ENCODE measurements around the gene TRRAP.
A peak's percentile ranks its signal among the peaks of the same experiment; 100 is the strongest.

Gene TRRAP

DNA sequence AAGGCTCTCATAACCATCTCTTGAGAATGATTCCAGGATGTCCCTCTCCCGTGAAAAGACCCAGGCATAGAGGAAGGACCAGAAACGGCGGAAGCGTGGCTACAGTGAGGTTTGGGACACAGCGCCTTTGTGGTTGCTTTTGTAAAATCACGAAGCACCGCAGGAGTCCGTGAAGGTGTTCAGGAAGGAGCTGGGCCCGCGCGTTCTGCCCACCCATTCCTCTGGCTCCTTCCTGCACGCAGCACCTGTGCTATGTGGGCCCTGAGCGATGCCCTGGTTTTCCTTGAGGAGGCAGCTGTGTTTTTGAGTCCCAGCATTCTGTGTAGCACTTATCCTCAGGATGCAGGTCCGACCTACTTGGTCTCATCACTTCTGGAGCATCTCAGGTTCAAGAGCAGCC, 112.8 kb downstream of the TRRAP start:
- no peak for DNase-seq (ENCODE audit: low read depth)

DNA sequence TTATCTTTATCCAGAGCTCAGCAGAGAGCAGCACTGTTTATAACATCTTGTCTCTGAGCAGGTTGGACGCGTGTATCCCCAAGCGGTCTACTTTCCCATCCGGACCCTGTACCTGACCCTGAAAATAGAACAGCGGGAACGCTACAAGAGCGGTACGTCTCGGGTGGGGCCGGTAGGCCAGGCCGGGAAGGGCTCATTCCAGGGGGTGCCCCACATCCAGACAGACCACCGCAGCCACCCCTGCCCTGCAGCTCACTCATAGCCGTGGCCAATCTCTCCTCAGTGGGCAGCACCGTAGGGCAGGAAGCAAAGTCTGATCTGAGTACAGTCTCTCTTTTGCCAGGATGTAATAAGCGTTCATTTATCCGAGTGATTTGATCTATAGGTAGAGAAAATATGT, 113.7 kb downstream of the TRRAP start:
- no peak for DNase-seq (ENCODE audit: low read depth)

- DNase-seq (ENCODE audit: low read depth) = no peak
Observed at GRCh38 chr7:98993024-98993897, 114.9 kb downstream of the TRRAP start.

DNA sequence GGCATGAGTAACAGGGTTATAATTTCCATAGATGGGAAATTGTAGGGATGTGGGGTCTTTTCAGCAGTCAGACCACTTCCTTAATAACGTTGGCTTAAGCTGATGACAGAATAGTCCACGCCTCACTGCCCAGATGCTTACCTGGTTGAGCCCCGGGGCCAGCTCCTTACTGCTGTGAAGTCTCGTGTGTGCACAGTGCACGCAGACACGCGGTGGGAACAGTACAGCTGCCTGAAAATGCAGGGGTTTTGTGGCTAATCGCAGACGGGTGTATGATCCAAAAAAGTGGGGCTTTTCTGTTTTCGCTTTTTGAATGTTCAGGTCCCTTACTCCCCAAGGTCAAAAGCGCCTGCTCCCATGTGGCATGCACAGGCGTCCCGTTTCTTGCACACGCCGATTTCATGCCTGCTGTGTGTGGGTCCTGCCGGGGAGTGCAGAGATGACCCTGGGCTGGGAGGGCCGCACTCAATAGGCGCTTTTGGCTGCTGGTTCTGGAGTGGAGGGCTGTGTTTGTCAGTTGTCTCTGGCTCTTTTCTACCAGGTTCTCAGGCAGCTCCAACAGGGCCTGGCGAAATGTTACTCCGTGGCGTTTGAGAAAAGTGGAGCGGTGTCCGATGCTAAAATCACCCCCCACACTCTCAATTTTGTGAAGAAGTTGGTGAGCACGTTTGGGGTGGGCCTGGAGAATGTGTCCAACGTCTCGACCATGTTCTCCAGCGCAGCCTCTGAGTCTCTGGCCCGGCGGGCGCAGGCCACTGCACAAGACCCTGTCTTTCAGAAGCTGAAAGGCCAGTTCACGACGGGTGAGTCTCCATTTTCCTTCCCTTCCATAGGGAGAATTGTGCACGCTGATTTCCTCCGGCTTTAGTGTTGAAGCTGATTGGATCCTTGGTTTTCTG, 116.0 kb downstream of the TRRAP start:
- DNase-seq (ENCODE audit: low read depth) = no peak

- no peak for DNase-seq (ENCODE audit: low read depth)
Observed at GRCh38 chr7:98995111-98995510, 116.8 kb downstream of the TRRAP start.

DNA sequence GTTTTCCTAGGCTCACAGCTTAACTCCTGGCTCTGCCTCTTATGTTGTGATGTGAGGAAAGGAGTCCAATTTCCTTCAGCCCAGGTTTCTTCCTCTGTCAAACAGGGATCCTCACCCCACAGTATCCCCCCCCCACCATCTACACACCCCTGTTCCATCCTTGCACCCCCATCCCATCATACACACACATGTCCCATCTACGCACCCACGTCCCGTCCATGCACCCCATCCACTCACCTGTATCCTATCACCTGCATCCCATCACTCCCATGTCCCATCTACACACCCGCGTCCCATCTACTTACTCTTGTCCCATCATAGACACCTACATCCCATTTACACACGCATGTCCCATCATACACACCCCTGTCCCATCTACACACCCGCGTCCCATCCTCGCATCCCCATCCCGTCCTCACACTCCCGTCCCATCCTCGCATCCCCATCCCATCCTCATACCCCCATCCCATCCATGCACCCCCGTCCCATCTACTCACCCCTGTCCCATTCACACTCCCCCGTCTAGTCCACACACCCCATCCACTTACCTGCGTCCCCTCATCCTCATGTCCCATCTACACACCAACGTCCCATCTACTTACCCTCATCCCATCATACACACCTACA, 117.3 kb downstream of the TRRAP start:
- no peak for DNase-seq (ENCODE audit: low read depth)

DNA sequence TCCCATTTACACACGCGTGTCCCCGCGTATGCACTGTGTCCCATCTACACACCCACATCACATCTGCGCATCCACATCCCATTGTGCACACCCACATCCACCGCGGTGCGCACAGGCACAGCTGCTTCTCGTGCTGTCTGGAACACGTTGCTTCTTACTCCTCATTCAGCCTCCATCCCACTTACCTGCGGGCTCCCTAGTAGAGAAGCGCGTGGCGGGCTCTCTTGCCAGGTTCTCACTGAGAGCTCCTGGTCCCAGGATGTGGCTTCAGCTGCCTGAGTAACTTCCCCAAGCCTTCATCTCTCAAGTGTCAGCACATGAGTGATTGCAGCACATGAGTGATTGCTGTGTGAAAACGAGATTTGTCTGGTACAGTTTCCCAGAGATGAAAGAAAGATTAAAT, 117.8 kb downstream of the TRRAP start:
- no peak for DNase-seq (ENCODE audit: low read depth)

GRCh38 chr7:98997846-98998245, 119.5 kb downstream of the TRRAP start:
- DNase-seq (ENCODE audit: low read depth) = no peak

DNA sequence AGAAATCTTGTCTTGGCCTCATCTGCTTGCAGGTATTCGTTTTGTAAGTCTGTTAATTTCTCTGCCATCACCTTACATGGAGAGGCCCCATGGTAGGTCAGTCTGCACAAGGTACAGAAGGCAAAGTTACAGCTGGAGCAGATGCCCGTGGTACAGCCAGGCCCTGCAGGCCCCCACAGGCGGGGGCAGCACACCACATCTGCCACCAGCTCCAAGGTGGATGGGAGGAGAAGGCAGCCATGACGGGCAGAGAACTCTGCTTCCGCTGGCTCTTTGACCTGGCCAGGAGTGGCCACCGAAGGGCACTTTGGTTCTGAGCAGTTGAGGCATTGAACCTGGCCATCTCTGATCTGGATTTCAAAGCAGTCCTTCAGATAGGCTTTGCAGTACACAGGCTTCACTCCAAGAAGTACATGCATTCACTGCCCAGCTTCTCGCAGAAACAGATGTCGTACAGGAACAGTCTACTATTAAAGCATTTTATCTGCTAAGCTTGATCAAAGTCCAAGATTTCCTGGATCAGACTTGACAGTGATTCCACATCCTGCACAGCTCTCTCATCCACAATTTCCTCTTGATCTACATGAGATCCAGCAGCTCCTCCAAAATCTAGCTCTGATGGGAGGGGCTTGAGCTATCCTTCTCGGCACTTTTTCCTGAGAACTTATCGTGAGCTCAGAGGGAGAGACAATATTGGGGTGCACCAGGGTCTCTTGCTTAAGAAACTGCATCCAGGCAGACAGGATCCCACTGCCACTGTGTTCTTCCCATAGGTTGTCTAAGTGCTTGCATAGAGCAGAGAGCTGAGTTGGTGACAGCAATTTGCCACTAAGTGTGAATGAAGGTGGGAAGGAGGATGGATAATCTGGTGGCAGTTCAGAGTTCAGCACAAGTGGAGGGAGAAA, 120.7 kb downstream of the TRRAP start:
- no peak for DNase-seq (ENCODE audit: low read depth)

DNA sequence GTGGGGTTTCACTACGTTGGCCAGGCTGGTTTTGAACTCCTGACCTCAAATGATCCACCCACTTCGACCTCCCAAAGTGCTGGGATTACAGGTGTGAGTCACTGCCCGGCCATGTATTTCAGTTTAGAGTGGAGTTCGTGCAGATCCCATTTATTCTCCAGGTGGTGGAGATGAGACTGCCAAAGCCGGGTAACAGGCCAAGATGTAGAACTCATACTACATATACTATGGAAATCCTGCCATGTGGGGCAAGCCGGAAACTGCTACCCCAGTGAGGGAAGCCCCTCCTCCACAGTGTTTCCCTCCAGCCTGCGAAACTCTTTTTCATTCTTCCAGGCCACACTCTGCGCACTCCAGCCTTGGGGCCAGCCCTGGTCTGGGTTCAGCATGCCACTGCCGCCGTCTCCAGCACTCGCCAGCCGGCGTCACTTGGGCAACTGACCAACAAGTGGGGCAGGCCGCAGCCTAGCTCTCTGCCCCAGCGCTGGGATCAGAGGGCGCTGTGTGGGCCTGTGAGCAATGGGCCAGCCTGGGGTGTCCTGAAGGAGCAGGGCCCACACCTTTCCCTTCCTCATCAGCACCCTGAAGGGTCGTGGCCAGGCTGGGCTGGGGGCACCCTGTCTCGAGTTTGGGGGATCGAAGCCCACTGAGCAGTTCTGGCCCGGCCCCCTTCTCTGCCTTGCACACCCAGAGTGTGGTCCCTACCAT, 122.0 kb downstream of the TRRAP start:
- DNase-seq (ENCODE audit: low read depth) = peak; percentile 6

DNA sequence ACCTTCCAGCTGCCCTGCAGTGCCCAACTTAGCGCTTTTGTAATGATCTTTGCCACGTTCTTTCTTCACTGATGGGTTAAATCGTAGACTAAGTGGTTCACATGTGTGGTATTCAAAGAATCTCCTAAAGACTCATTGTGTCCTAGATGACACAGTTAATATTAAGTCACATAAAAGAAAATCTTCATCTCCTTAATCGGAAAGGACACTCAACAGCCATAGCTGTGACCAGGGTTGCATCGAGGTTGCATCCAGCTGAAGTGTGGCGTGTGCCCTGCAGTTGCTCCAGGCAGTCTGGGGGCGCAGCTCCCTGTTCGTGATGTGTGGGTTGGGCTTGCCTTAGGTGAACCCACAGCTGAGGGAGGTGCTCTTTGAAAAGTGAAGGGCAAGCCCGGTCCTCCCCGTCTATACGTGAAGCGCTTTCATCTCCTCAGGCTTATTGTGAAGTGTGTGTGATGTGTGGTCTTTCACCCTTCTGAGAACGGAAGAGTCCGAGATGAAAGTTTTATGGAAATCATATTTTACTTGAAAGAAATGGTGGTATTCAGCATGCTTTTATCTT, 122.7 kb downstream of the TRRAP start:
- DNase-seq (ENCODE audit: low read depth) = no peak

DNA sequence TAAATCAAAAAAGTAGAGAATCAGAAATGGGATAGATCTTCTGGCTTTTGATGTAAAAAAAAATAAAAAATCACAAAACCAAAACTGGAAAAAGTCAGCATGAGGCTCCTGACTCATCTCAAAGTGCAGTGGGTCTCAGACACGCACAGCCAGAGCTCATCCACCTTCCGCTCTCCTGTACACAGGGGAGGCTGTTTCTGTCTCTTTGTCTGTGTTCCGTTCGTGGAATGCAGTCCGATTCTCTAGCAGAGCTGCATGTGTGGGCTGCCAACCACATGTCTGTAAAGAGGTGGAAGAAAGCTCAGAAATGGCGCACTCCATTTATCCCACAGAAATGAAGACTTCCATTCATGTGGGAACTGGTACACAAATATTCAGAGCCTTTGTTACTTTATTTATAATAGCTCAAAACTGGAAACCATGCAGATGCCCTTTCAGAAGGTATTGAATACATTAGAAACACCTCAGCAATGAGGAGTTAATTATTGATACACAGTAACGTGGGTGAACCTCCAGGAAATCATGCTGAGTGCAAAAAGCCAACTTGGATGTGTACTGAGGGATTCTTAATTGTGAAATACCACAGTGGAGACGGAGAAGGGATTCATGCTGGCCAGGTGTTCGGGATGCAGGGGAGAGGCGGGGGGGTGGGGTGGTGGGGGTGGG, 123.3 kb downstream of the TRRAP start:
- peak; percentile 18 for DNase-seq (ENCODE audit: low read depth)

GRCh38 chr7:99002148-99002826, 124.0 kb downstream of the TRRAP start:
- no peak for DNase-seq (ENCODE audit: low read depth)

GRCh38 chr7:99002827-99003212, 124.5 kb downstream of the TRRAP start:
- DNase-seq (ENCODE audit: low read depth) = no peak

DNA sequence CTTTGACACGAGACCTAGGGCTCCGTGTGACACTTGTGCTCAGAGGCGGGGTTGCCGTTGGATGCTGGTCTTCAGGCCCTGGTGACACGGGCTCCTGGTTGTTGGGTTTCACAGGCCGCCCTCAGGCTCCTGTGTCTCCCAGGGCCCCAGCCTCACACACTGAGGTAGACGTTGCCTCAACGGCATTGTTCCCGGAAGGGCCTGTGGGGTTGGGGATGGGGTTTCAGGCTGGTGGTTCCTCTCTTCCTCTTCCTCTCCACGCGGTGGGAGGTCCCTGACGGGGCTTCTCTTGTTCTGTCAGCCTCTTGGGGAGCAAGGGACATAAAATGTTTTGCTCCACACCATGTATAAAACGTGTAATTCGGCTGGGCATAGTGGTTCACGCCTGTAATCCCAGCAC, 125.1 kb downstream of the TRRAP start:
- no peak for DNase-seq (ENCODE audit: low read depth)

DNA sequence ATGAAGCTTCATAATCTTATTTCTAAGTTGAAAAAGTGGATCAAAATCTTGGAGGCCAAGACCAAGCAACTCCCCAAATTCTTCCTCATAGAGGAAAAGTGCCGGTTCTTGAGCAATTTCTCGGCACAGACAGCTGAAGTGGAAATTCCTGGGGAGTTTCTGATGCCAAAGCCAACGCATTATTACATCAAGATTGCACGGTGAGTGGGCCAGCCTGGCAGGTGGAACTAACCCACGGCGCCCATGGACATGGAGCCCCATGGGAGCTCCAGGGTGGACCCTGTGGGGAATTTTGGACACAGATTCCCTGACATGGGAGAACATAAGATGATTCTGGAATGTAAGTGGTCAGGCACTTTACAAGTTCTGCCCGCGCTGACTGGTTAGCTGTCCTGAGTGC, 125.9 kb downstream of the TRRAP start:
- peak; percentile 30 for DNase-seq (ENCODE audit: low read depth)

DNA sequence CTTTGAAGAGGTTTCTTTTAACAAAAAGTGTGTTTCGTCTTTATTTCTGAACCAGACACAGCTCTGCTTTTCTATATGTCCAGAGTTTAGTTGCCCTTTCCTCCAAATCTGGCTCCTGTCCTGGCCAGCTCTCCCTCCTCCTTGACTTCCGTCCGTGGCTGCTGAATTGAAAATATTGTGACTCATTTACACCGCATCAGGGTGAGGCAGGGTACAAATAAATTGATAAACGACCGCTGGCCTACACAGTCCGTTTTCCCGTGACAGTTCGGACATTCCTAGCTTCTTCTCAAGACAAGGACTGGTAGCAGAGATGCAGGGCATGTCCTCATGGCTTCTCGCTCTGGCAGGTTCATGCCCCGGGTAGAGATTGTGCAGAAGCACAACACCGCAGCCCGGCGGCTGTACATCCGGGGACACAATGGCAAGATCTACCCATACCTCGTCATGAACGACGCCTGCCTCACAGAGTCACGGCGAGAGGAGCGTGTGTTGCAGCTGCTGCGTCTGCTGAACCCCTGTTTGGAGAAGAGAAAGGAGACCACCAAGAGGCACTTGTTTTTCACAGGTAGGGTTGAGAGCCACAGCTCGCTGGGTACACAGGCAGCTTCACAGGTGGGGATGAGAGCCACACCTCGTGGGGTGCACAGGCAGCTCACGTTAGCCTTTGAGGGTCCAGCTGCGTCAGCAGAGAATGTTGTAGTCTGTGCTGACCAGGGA, 126.6 kb downstream of the TRRAP start:
- DNase-seq (ENCODE audit: low read depth) = no peak

DNA sequence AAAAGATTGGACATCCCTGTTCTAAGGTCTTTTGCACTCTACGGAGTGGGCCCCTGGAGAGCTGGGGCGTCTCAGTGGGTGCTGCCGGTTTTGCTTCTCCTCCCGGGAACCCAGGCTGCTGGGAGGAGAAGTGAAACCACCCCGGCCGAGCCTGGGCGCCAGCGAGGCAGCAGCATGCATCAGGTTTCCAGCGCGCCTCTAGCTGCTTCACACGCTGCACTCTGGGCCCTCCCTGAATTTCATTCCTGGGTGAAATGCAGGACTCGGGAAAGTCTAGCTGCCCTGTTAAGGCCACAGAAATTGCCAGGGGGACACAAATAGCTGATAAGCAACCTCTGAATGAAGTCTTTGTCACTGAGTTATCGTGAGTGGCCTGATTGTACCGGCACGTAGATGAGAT, 127.4 kb downstream of the TRRAP start:
- no peak for DNase-seq (ENCODE audit: low read depth)
